ENCODE data around the gene CNN3.

CNN3 gene

DNA sequence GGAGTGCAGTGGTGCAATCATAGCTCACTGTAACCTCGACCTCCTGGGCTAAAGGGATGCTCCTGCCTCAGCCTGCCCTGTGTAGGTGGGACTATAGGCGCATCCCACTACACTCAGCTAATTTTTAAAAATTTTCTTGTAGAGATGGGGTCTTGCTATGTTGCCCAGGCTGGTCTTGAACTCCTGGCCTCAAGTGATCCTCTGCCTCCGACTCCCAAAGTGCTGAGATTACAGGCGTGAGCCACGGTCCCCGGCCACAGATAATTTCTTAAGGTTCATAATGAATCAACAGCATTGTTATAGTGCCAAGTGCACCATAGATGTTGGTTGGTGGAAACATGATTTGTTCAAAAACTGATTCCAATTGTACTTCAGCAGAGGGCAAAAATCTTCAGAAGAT is 42.2 kb upstream of the CNN3 start:
- TF ChIP-seq, protein P1, sequence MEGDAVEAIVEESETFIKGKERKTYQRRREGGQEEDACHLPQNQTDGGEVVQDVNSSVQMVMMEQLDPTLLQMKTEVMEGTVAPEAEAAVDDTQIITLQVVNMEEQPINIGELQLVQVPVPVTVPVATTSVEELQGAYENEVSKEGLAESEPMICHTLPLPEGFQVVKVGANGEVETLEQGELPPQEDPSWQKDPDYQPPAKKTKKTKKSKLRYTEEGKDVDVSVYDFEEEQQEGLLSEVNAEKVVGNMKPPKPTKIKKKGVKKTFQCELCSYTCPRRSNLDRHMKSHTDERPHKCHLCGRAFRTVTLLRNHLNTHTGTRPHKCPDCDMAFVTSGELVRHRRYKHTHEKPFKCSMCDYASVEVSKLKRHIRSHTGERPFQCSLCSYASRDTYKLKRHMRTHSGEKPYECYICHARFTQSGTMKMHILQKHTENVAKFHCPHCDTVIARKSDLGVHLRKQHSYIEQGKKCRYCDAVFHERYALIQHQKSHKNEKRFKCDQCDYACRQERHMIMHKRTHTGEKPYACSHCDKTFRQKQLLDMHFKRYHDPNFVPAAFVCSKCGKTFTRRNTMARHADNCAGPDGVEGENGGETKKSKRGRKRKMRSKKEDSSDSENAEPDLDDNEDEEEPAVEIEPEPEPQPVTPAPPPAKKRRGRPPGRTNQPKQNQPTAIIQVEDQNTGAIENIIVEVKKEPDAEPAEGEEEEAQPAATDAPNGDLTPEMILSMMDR (IDR thresholded peaks at IDR 0.05; ENCODE audit: low read depth, low read length), result no peak
- in situ Hi-C loops (cut with HindIII; ENCODE audit: low sequenced_read_pairs), result no loop called here
- DNase-seq (ENCODE audit: low read depth, low spot score), result no peak
- H3K4me3 ChIP-seq (ENCODE audit: low read depth, low read length), result no peak overlapping the region

- in situ Hi-C loops (cut with HindIII; ENCODE audit: low sequenced_read_pairs), result no loop called here
- DNase-seq (ENCODE audit: low read depth, low spot score), result no peak
- H3K4me3 ChIP-seq (ENCODE audit: low read depth, low read length), result no peak overlapping the region
- TF ChIP-seq, protein P1 (IDR thresholded peaks at IDR 0.05; ENCODE audit: low read depth, low read length), result no peak
These were observed 39.1 kb upstream of the CNN3 start for GRCh38 chr1:94966033-94966432.

- in situ Hi-C loops (cut with HindIII; ENCODE audit: low sequenced_read_pairs), result no loop called here
- H3K4me3 ChIP-seq (ENCODE audit: low read depth, low read length), result no peak overlapping the region
- TF ChIP-seq, protein P1 (IDR thresholded peaks at IDR 0.05; ENCODE audit: low read depth, low read length), result no peak
- no peak for DNase-seq (ENCODE audit: low read depth, low spot score)
These were observed 37.0 kb upstream of the CNN3 start for GRCh38 chr1:94963864-94964263.

GRCh38 chr1:94962409-94963265 is 35.7 kb upstream of the CNN3 start:
- in situ Hi-C loops (cut with HindIII; ENCODE audit: low sequenced_read_pairs), result no loop called here
- H3K4me3 ChIP-seq (ENCODE audit: low read depth, low read length), result peak overlapping the region; percentile 1
- TF ChIP-seq, protein P1 (IDR thresholded peaks at IDR 0.05; ENCODE audit: low read depth, low read length), result no peak
- peak; percentile 41 for DNase-seq (ENCODE audit: low read depth, low spot score)

DNA sequence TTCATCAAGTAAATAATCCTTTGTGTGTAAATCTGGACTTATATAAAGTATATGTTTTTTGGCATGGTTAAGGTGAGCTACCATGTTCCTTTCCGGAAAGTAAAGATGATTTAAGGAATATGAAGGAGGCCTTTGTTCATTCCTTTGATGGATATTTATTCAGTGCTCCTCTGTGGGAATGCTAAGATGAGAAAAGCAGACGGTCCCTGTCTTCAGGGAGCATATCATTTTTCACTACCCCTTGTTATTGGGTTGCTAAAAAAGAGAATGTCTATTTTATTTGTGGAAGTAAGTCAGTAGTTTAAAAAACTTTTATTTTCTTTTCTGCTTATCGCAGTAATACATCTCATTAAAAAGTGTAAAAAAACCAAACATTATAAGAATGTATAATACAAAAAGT is 35.1 kb upstream of the CNN3 start:
- no peak for DNase-seq (ENCODE audit: low read depth, low spot score)
- no peak overlapping the region for H3K4me3 ChIP-seq (ENCODE audit: low read depth, low read length)
- TF ChIP-seq, protein P1 (IDR thresholded peaks at IDR 0.05; ENCODE audit: low read depth, low read length), result no peak
- in situ Hi-C loops (cut with HindIII; ENCODE audit: low sequenced_read_pairs), result no loop called here

DNA sequence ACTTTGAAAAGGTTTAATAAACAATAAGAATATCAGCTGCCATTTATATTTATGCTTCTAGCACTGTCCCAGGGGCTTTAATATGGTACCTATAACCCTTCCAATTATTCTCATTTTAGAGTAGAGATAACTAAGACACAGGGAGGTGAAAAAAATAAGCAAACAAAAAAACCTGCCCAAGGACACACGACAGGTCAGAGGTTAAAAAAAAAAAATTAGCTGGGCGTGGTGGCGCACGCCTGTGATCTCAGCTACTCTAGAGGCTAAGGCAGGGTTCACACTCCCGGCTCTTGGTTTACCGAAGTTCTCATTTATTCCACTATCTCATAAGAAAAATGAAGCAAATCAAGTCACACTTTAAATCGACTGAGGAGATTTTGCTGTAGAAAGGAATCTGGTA is 34.7 kb upstream of the CNN3 start:
- H3K4me3 ChIP-seq (ENCODE audit: low read depth, low read length), result no peak overlapping the region
- TF ChIP-seq, protein P1 (IDR thresholded peaks at IDR 0.05; ENCODE audit: low read depth, low read length), result no peak
- in situ Hi-C loops (cut with HindIII; ENCODE audit: low sequenced_read_pairs), result no loop called here
- DNase-seq (ENCODE audit: low read depth, low spot score), result no peak
